H1 (cell line): ENCODE measurements around the gene KRT83. TPM values are rescaled to one million over a fixed set of nuclear protein-coding genes. Genes with fewer than 3 reads are reported as not detected.

Experiments used
- CREB1 ChIP-seq: IDR thresholded peaks from 2 replicates; pipeline ENCODE4 v1.6.1; 2012; ENCODE audit warnings: inconsistent platforms
- JUND ChIP-seq: IDR thresholded peaks from 2 replicates; pipeline ENCODE4 v1.6.1; 2011; ENCODE audit warnings: mild to moderate bottlenecking, improper control_type of control experiment, low read length
- SRF ChIP-seq: IDR thresholded peaks from 2 replicates; pipeline ENCODE4 v1.6.1; 2011; ENCODE audit warnings: mild to moderate bottlenecking, low read depth, low read length, moderate library complexity
- polyA plus RNA-seq, 7 experiments: library from polyadenylated mRNA; depleted of rRNA in 3 of 7; stranded (reverse) in 5 of 7; unstranded in 2 of 7; fragments of >200 nt in 5 of 7; fragments of 200-250 nt in 2 of 7; gene quantifications; 1 replicate in 5 of 7; 2 replicates in 1 of 7; 4 replicates in 1 of 7; pipeline versions ENCODE4 v1.2.1 to v1.2.3, GENCODE V29; 2011 to 2013; ENCODE audit warnings: missing spikeins in 2 of 7, mixed read lengths in 2 of 7
- total RNA-seq: library from RNA; stranded (reverse); fragmentation: NEBNext Ultra II Directional; extraction: Animal tissue kit (Norgen Biotek cat#: 25700); gene quantifications from 2 replicates; pipeline ENCODE4 v1.2.1, GENCODE V29; 2021
- TF ChIP-seq, protein P1 (sequence below): IDR thresholded peaks from 2 replicates; pipeline ENCODE4 v1.6.1; 2011; ENCODE audit warnings: low read length, improper control_type of control experiment

KRT83 gene
- total and polyA plus RNA-seq, 2 of the 8 experiments (the other 6 are each of a cell fraction or from before 2014, with no cell fraction given) = not detected

- TF ChIP-seq, protein P1, sequence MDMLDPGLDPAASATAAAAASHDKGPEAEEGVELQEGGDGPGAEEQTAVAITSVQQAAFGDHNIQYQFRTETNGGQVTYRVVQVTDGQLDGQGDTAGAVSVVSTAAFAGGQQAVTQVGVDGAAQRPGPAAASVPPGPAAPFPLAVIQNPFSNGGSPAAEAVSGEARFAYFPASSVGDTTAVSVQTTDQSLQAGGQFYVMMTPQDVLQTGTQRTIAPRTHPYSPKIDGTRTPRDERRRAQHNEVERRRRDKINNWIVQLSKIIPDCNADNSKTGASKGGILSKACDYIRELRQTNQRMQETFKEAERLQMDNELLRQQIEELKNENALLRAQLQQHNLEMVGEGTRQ = no peak
- TF ChIP-seq JUND (no peak), CREB1 (no peak), SRF (no peak)
Measured at GRCh38 chr12:52360106-52360662, 39.0 kb upstream of the KRT83 start (continued).
